Measurements from ENCODE around the gene SLIT1.

Gene SLIT1

GRCh38 chr10:97103316-97104080 lies 82.3 kb downstream of the SLIT1 start:
- Histone ChIP-seq H3K9ac (ENCODE audit: low read length) (no peak overlapping the region), H3K27ac (ENCODE audit: low read depth, low read length) (no peak overlapping the region), H4K20me1 (ENCODE audit: low read depth, low read length) (no peaks in the 10 kb centered on the region), H3K4me3 (ENCODE audit: insufficient read depth, low read length, poor library complexity, severe bottlenecking) (no peak overlapping the region), H3K27me3 (ENCODE audit: low read length) (no peaks in the 10 kb centered on the region), H3K4me2 (ENCODE audit: low read depth, low read length, poor library complexity, severe bottlenecking) (no peak overlapping the region), H3K79me2 (ENCODE audit: insufficient read depth, low read length) (no peaks in the 10 kb centered on the region), H3K9me3 (ENCODE audit: insufficient read depth, low read length) (no peaks in the 10 kb centered on the region), H3F3A (ENCODE audit: insufficient read depth) (no peaks in the 10 kb centered on the region), H3K9me2 (replicated peaks; ENCODE audit: insufficient read depth, low read length) (no peaks in the 10 kb centered on the region), H2AFZ (ENCODE audit: low read depth, low read length, severe bottlenecking) (no peak overlapping the region), H3K36me3 (ENCODE audit: low read length) (no peaks in the 10 kb centered on the region)
- TF ChIP-seq, protein P1, sequence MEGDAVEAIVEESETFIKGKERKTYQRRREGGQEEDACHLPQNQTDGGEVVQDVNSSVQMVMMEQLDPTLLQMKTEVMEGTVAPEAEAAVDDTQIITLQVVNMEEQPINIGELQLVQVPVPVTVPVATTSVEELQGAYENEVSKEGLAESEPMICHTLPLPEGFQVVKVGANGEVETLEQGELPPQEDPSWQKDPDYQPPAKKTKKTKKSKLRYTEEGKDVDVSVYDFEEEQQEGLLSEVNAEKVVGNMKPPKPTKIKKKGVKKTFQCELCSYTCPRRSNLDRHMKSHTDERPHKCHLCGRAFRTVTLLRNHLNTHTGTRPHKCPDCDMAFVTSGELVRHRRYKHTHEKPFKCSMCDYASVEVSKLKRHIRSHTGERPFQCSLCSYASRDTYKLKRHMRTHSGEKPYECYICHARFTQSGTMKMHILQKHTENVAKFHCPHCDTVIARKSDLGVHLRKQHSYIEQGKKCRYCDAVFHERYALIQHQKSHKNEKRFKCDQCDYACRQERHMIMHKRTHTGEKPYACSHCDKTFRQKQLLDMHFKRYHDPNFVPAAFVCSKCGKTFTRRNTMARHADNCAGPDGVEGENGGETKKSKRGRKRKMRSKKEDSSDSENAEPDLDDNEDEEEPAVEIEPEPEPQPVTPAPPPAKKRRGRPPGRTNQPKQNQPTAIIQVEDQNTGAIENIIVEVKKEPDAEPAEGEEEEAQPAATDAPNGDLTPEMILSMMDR (IDR thresholded peaks at IDR 0.05; ENCODE audit: insufficient read depth, low read length, poor library complexity, severe bottlenecking) = no peak
- TF ChIP-seq EZH2phosphoT487 (conservative IDR thresholded peaks at IDR 0.05; ENCODE audit: low read length) = no peak

- H3K27me3 ChIP-seq (ENCODE audit: low read length) = no peaks in the 10 kb centered on the region
- no peaks in the 10 kb centered on the region for H3K9me2 ChIP-seq (replicated peaks; ENCODE audit: insufficient read depth, low read length)
- TF ChIP-seq, protein P1 (IDR thresholded peaks at IDR 0.05; ENCODE audit: insufficient read depth, low read length, poor library complexity, severe bottlenecking) = no peak
- no peak for TF ChIP-seq EZH2phosphoT487 (conservative IDR thresholded peaks at IDR 0.05; ENCODE audit: low read length)
- no peak overlapping the region for H3K27ac ChIP-seq (ENCODE audit: low read depth, low read length)
- H3K36me3 ChIP-seq (ENCODE audit: low read length) = no peaks in the 10 kb centered on the region
- no peak overlapping the region for H3K4me2 ChIP-seq (ENCODE audit: low read depth, low read length, poor library complexity, severe bottlenecking)
- H4K20me1 ChIP-seq (ENCODE audit: low read depth, low read length) = no peaks in the 10 kb centered on the region
- no peak overlapping the region for H3K9ac ChIP-seq (ENCODE audit: low read length)
- no peaks in the 10 kb centered on the region for H3K9me3 ChIP-seq (ENCODE audit: insufficient read depth, low read length)
- H3K4me3 ChIP-seq (ENCODE audit: insufficient read depth, low read length, poor library complexity, severe bottlenecking) = no peak overlapping the region
- no peak overlapping the region for H2AFZ ChIP-seq (ENCODE audit: low read depth, low read length, severe bottlenecking)
- H3K79me2 ChIP-seq (ENCODE audit: insufficient read depth, low read length) = no peaks in the 10 kb centered on the region
- H3F3A ChIP-seq (ENCODE audit: insufficient read depth) = no peaks in the 10 kb centered on the region
Observed at GRCh38 chr10:97102441-97102840, 83.3 kb downstream of the SLIT1 start.

DNA sequence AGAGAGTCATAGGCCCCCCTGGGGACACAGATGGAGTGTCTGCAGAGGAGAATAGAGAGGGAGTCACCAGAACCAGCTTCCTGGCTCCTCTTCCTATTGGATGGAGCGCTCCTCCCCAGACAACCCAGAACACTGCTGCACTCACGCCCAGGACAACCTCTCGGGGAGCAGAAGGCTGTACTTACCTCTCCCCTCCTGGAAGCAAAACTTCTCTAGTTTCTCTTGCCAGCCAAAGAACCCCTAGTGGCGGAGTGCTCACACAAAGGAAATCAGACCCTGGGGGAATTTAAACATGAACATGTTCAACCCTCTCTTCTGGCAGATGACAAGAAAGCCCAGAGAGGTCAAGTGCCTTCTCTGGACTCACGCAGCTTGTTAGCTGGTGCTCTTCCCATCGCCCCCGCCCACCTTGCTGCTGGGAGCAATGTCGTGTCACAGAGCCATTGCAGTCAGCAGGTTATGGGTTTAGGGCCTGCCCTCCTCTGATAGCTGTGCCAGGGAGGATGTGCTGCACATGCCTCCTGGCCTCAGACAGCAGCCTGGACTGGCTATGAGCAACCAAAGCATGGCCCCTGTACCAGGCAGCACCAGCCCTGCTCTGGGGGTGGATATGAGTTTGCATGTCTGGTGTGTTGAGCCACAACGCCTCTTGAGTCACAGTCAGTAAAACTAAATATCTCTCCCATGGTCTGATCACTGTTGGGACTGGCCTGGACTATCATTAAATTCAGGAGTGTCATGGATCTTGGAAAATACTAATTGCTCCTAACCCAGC lies 84.4 kb downstream of the SLIT1 start:
- no peak overlapping the region for H2AFZ ChIP-seq (ENCODE audit: low read depth, low read length, severe bottlenecking)
- no peaks in the 10 kb centered on the region for H3K27me3 ChIP-seq (ENCODE audit: low read length)
- TF ChIP-seq EZH2phosphoT487 (conservative IDR thresholded peaks at IDR 0.05; ENCODE audit: low read length) = no peak
- TF ChIP-seq, protein P1 (IDR thresholded peaks at IDR 0.05; ENCODE audit: insufficient read depth, low read length, poor library complexity, severe bottlenecking) = no peak

More for the DNA sequence above, 84.4 kb downstream of the SLIT1 start:
- no peak overlapping the region for H3K4me3 ChIP-seq (ENCODE audit: insufficient read depth, low read length, poor library complexity, severe bottlenecking)
- H3K36me3 ChIP-seq (ENCODE audit: low read length) = no peaks in the 10 kb centered on the region
- no peak overlapping the region for H3K9ac ChIP-seq (ENCODE audit: low read length)
- no peaks in the 10 kb centered on the region for H3K79me2 ChIP-seq (ENCODE audit: insufficient read depth, low read length)
- H3K27ac ChIP-seq (ENCODE audit: low read depth, low read length) = no peak overlapping the region
- H3K9me2 ChIP-seq (replicated peaks; ENCODE audit: insufficient read depth, low read length) = no peaks in the 10 kb centered on the region
- no peaks in the 10 kb centered on the region for H3K9me3 ChIP-seq (ENCODE audit: insufficient read depth, low read length)
- H4K20me1 ChIP-seq (ENCODE audit: low read depth, low read length) = no peaks in the 10 kb centered on the region
- no peak overlapping the region for H3K4me2 ChIP-seq (ENCODE audit: low read depth, low read length, poor library complexity, severe bottlenecking)
- H3F3A ChIP-seq (ENCODE audit: insufficient read depth) = no peaks in the 10 kb centered on the region

Data from SU-DHL-6 (cell line).